ENCODE measurements around the gene DPYSL5. TPM values are rescaled to one million over a fixed set of nuclear protein-coding genes. Genes with fewer than 3 reads are reported as not detected.

The DPYSL5 gene
- total and polyA plus RNA-seq, 10 of the 15 experiments (the other 5 are each of a cell fraction or from before 2014, with no cell fraction given): not detected

- DNase-seq (ENCODE audit: low read depth, low spot score): no peak
- CTCF ChIA-PET: interaction anchor here (0.8 to 1.6 kb wide), 10 partner anchors 9 to 311 kb away, joined by 3 to 6 read pairs (median 4); no protein-coding TSS in a partner anchor
- Histone ChIP-seq H3K4me2 (ENCODE audit: control insufficient read depth, insufficient read depth) (no peak overlapping the region), H3K9ac (ENCODE audit: control insufficient read depth, insufficient read depth, low read length) (no peak overlapping the region), H3K36me3 (ENCODE audit: control insufficient read depth in 2 of 2, insufficient read depth in 2 of 2, low read length in 1 of 2) (no peaks in the 10 kb centered on the region), H3K4me3 (no peak overlapping the region), H3K27me3 (replicated peaks in 1 of 2; ENCODE audit: control insufficient read depth in 2 of 2, insufficient read depth in 2 of 2, low read length in 1 of 2) (no peaks in the 10 kb centered on the region), H3K9me3 (replicated peaks; ENCODE audit: control insufficient read depth, insufficient read depth, low read length) (no peaks in the 10 kb centered on the region), H4K20me1 (ENCODE audit: control insufficient read depth, insufficient read depth) (no peaks in the 10 kb centered on the region), H2AFZ (ENCODE audit: control insufficient read depth, low read depth, low read length) (no peak overlapping the region), H3K4me1 (ENCODE audit: control insufficient read depth, insufficient read depth, low read length) (no peaks in the 10 kb centered on the region), H3K79me2 (ENCODE audit: control insufficient read depth, insufficient read depth, low read length) (no peaks in the 10 kb centered on the region), H3K27ac (ENCODE audit: control insufficient read depth, insufficient read depth) (no peak overlapping the region)
- intact Hi-C loops (cut with micrococcal nuclease; ENCODE audit: unreplicated experiment): no loop called here
- FAIRE-seq: peak; percentile 18
- 3% methylated on average over 2 of the region's 2 CpGs for WGBS (ENCODE audit: insufficient coverage, insufficient replicate concordance, low lambda C conversion rate, missing lambda C conversion rate)
- POLR2A ChIA-PET: interaction anchor here (0.6 to 1.1 kb wide), 2 partner anchors 69 to 502 kb away, joined by 3 read pairs; partner anchors contain the start of gene AGBL5
- BruUV-seq (replicated peaks): no TSS peak
- peak; percentile 96 for ATAC-seq
- TF ChIP-seq TCF7 (IDR thresholded peaks at IDR 0.05; ENCODE audit: borderline replicate concordance) (no peak), CTCF (IDR thresholded peaks at IDR 0.05 in 2 of 3, conservative IDR thresholded peaks at IDR 0.05 in 1 of 3; ENCODE audit: control insufficient read depth in 2 of 3, extremely low read depth in 1 of 3, insufficient read depth in 1 of 3, low read depth in 3 of 3, low read length in 3 of 3) (peak; percentile 25 to 48 (median 41); a peak in 4 of 6 replicates)
- in situ Hi-C loops (cut with MboI): no loop called here
- RAD21 ChIA-PET (ENCODE audit: unreplicated experiment): interaction anchor here (1.2 to 1.6 kb wide), 2 partner anchors 20 to 69 kb away, joined by 3 to 5 read pairs; partner anchors contain the start of gene AGBL5
- SMC1A ChIA-PET (ENCODE audit: uncharacterized antibody, unreplicated experiment): interaction anchor here (1.0 to 2.2 kb wide), 2 partner anchors 9 to 20 kb away, joined by 3 to 7 read pairs; no protein-coding TSS in a partner anchor
Measured at GRCh38 chr2:26982102-26982742, 134.3 kb downstream of the DPYSL5 start.

- no peak for FAIRE-seq
Measured at GRCh38 chr2:26983746-26984145, 135.8 kb downstream of the DPYSL5 start.

More at GRCh38 chr2:26983746-26984145, 135.8 kb downstream of the DPYSL5 start:
- in situ Hi-C loops (cut with MboI) (no loop called here), intact Hi-C loops (cut with micrococcal nuclease; ENCODE audit: unreplicated experiment) (no loop called here)
- BruUV-seq (replicated peaks): no TSS peak
- ChIA-PET RAD21 (ENCODE audit: unreplicated experiment) (no interaction called here), SMC1A (ENCODE audit: uncharacterized antibody, unreplicated experiment) (interaction anchor here (2.2 kb wide), 1 partner anchor 22 kb away, joined by 7 read pairs; no protein-coding TSS in a partner anchor), CTCF (interaction anchor here (0.9 to 1.1 kb wide), 3 partner anchors 20 to 33 kb away, joined by 3 to 4 read pairs (median 3); no protein-coding TSS in a partner anchor), POLR2A (interaction anchor here (0.6 kb wide), 1 partner anchor 564 kb away, joined by 4 read pairs; no protein-coding TSS in a partner anchor)
- no peaks in the 10 kb centered on the region for H4K20me1 ChIP-seq (ENCODE audit: control insufficient read depth, insufficient read depth)
- no peak overlapping the region for H3K9ac ChIP-seq (ENCODE audit: control insufficient read depth, insufficient read depth, low read length)
- no peaks in the 10 kb centered on the region for H3K36me3 ChIP-seq (ENCODE audit: control insufficient read depth in 2 of 2, insufficient read depth in 2 of 2, low read length in 1 of 2)
- H3K27me3 ChIP-seq (replicated peaks in 1 of 2; ENCODE audit: control insufficient read depth in 2 of 2, insufficient read depth in 2 of 2, low read length in 1 of 2): peaks cover 2 to 3% of the 10 kb centered on the region in 2 experiments; a peak in 3 of 4 replicates
- H3K9me3 ChIP-seq (replicated peaks; ENCODE audit: control insufficient read depth, insufficient read depth, low read length): no peaks in the 10 kb centered on the region
- 2% methylated on average over 3 of the region's 3 CpGs for WGBS (ENCODE audit: insufficient coverage, insufficient replicate concordance, low lambda C conversion rate, missing lambda C conversion rate)
- TF ChIP-seq MEF2A (IDR thresholded peaks at IDR 0.05; ENCODE audit: insufficient read depth, low read depth, low read length): no peak
- no peak for TF ChIP-seq RAD51 (IDR thresholded peaks at IDR 0.05)
- no peak overlapping the region for H3K4me3 ChIP-seq
- H3K79me2 ChIP-seq (ENCODE audit: control insufficient read depth, insufficient read depth, low read length): no peaks in the 10 kb centered on the region
- no peak for ATAC-seq
- no peak overlapping the region for H3K27ac ChIP-seq (ENCODE audit: control insufficient read depth, insufficient read depth)
- no peaks in the 10 kb centered on the region for H3K4me1 ChIP-seq (ENCODE audit: control insufficient read depth, insufficient read depth, low read length)
- H2AFZ ChIP-seq (ENCODE audit: control insufficient read depth, low read depth, low read length): no peak overlapping the region
- no peak for DNase-seq (ENCODE audit: low read depth, low spot score)
- no peak overlapping the region for H3K4me2 ChIP-seq (ENCODE audit: control insufficient read depth, insufficient read depth)

Data from GM12878 (cell line).